H1 (cell line): ENCODE results near the gene CELSR3. TPM values are rescaled to one million over a fixed set of nuclear protein-coding genes. Genes with fewer than 3 reads are reported as not detected.

Experiments used
- CTCF ChIA-PET: fragments of 300-600 bp; sonication (Branson Sonifier 250); formaldehyde crosslinking; loops from one replicate; lab custom pipeline; 2021; ENCODE audit not compliant: partially characterized antibody; lab: Charles Lee
- POLR2A ChIA-PET: fragments of 300-600 bp; sonication (Branson Sonifier 250); formaldehyde crosslinking; loops from one replicate; lab custom pipeline; 2021; ENCODE audit warnings: inconsistent platforms; ENCODE audit not compliant: partially characterized antibody; lab: Charles Lee
- DNase-seq, 2 experiments: peaks; one replicate each; pipeline versions ENCODE4 v3.0.0 to v3.0.0-alpha.2; 2010 to 2022; ENCODE audit warnings: low spot score in 2 of 2, low read depth in 1 of 2, mixed read lengths in 1 of 2
- FAIRE-seq: peaks from 2 replicates; lab custom pipeline; 2011; peaks lifted over from hg19 to GRCh38; lab: Jason Lieb, UNC
- H2AFZ ChIP-seq: 2 replicates; pipeline ENCODE4 v1.8.1; 2012; ENCODE audit warnings: low read length, inconsistent platforms
- H2AK5ac ChIP-seq: 2 replicates; pipeline ENCODE4 v1.6.1; 2013; ENCODE audit warnings: low read depth, low read length
- H2BK120ac ChIP-seq: replicated peaks from 2 replicates; pipeline ENCODE3; 2013; ENCODE audit warnings: low read depth, low read length, inconsistent platforms
- H2BK12ac ChIP-seq: 2 replicates; pipeline ENCODE4 v1.6.1; 2013; ENCODE audit warnings: low read depth, low read length
- H2BK15ac ChIP-seq: 2 replicates; pipeline ENCODE4 v1.6.1; 2013; ENCODE audit warnings: low read length
- H2BK20ac ChIP-seq: 2 replicates; pipeline ENCODE4 v1.6.1; 2013; ENCODE audit warnings: low read length
- H2BK5ac ChIP-seq: 2 replicates; pipeline ENCODE4 v1.6.1; 2013; ENCODE audit warnings: low read depth, low read length
- H3K14ac ChIP-seq: 2 replicates; pipeline ENCODE4 v1.6.1; 2013; ENCODE audit warnings: inconsistent platforms; ENCODE audit not compliant: insufficient read length
- H3K18ac ChIP-seq: 2 replicates; pipeline ENCODE4 v1.6.1; 2013; ENCODE audit warnings: low read length; ENCODE audit errors: extremely low read depth
- H3K23ac ChIP-seq: 2 replicates; pipeline ENCODE4 v1.6.1; 2013; ENCODE audit warnings: inconsistent platforms; ENCODE audit not compliant: insufficient read length
- H3K23me2 ChIP-seq: 2 replicates; pipeline ENCODE4 v1.6.1; 2013; ENCODE audit warnings: low read depth, low read length
- H3K27ac ChIP-seq: 2 replicates; pipeline ENCODE4 v1.6.1; 2011; ENCODE audit warnings: low read depth, low read length, inconsistent platforms
- H3K27me3 ChIP-seq, 4 experiments: replicated peaks in 1 of 4; 1 replicate in 1 of 4; 2 replicates in 3 of 4; pipeline versions ENCODE4 v1.6.1 to v1.8.1; 2011 to 2013; ENCODE audit warnings: low read length in 3 of 4, mild to moderate bottlenecking in 3 of 4, inconsistent platforms in 2 of 4, mixed read lengths in 2 of 4, moderate library complexity in 1 of 4; ENCODE audit not compliant: control insufficient read depth in 3 of 4, insufficient read depth in 3 of 4; ENCODE audit errors: extremely low read depth in 1 of 4
- H3K36me3 ChIP-seq, 4 experiments: 2 replicates each; pipeline versions ENCODE4 v1.6.1 to v1.8.1; 2011 to 2013; ENCODE audit warnings: mild to moderate bottlenecking in 4 of 4, low read length in 3 of 4, moderate library complexity in 2 of 4, control low read depth in 1 of 4, inconsistent platforms in 1 of 4; ENCODE audit not compliant: insufficient read depth in 4 of 4, control insufficient read depth in 2 of 4
- H3K4ac ChIP-seq: replicated peaks from 2 replicates; pipeline ENCODE3; 2013; ENCODE audit warnings: low read length, low read depth, mixed read lengths, inconsistent platforms; ENCODE audit not compliant: insufficient read length
- H3K4me1 ChIP-seq, 4 experiments: replicated peaks in 1 of 4; 1 replicate in 1 of 4; 2 replicates in 3 of 4; pipeline versions ENCODE4 v1.6.1 to v1.8.1; 2011 to 2013; ENCODE audit warnings: low read length in 3 of 4, inconsistent platforms in 2 of 4, mixed read lengths in 1 of 4; ENCODE audit not compliant: insufficient read depth in 4 of 4, control insufficient read depth in 3 of 4
- H3K4me2 ChIP-seq, 2 experiments: 2 replicates each; pipeline versions ENCODE4 v1.6.1 to v1.8.1; 2011 to 2013; ENCODE audit warnings: low read depth in 2 of 2, low read length in 2 of 2, control low read depth in 1 of 2, inconsistent platforms in 1 of 2, mild to moderate bottlenecking in 1 of 2; ENCODE audit not compliant: insufficient read depth in 1 of 2
- H3K4me3 ChIP-seq, 4 experiments: fragments of 200-600, 300-600 bp in 1 of 4; sonication (generic), shearing (Covaris generic), sonication (Bioruptor Twin) in 1 of 4; 2 replicates each; pipeline versions ENCODE4 v1.5.1 to v1.8.1; 2011 to 2016; ENCODE audit warnings: low read length in 4 of 4, low read depth in 3 of 4, control low read depth in 2 of 4, inconsistent platforms in 2 of 4, mild to moderate bottlenecking in 2 of 4, mixed read lengths in 1 of 4, moderate library complexity in 1 of 4; ENCODE audit not compliant: insufficient read depth in 2 of 4; ENCODE audit errors: extremely low read depth in 1 of 4
- H3K56ac ChIP-seq: replicated peaks from 2 replicates; pipeline ENCODE3; 2013; ENCODE audit warnings: low read depth, mild to moderate bottlenecking, mixed read lengths, low read length, inconsistent platforms; ENCODE audit not compliant: insufficient read length
- H3K79me1 ChIP-seq: 2 replicates; pipeline ENCODE4 v1.6.1; 2013; ENCODE audit warnings: low read depth, low read length, control low read depth
- H3K79me2 ChIP-seq, 2 experiments: 2 replicates each; pipeline versions ENCODE4 v1.6.1 to v1.8.1; 2012 to 2013; ENCODE audit warnings: low read length in 2 of 2, mild to moderate bottlenecking in 2 of 2, inconsistent platforms in 1 of 2; ENCODE audit not compliant: insufficient read depth in 2 of 2, control insufficient read depth in 1 of 2
- H3K9ac ChIP-seq, 4 experiments: replicated peaks in 1 of 4; 1 replicate in 1 of 4; 2 replicates in 3 of 4; pipeline versions ENCODE4 v1.6.1 to v1.8.1; 2011 to 2013; ENCODE audit warnings: low read depth in 3 of 4, low read length in 3 of 4, control low read depth in 2 of 4, mild to moderate bottlenecking in 2 of 4, moderate library complexity in 2 of 4, inconsistent platforms in 1 of 4; ENCODE audit errors: extremely low read depth in 1 of 4
- H3K9me3 ChIP-seq, 2 experiments: 2 replicates each; pipeline versions ENCODE4 v1.6.1 to v1.8.1; 2012 to 2013; ENCODE audit warnings: mild to moderate bottlenecking in 2 of 2, moderate library complexity in 2 of 2, control low read depth in 1 of 2, inconsistent platforms in 1 of 2, low read depth in 1 of 2, low read length in 1 of 2, mixed read lengths in 1 of 2; ENCODE audit not compliant: insufficient read depth in 2 of 2
- H4K20me1 ChIP-seq, 2 experiments: replicated peaks in 1 of 2; 2 replicates each; pipeline versions ENCODE3 to v1.8.1; 2011 to 2013; ENCODE audit warnings: inconsistent platforms in 2 of 2, low read length in 2 of 2, mild to moderate bottlenecking in 1 of 2; ENCODE audit not compliant: insufficient read depth in 2 of 2, control insufficient read depth in 1 of 2
- H4K5ac ChIP-seq: 2 replicates; pipeline ENCODE4 v1.6.1; 2013; ENCODE audit warnings: low read length, low read depth, mixed read lengths, inconsistent platforms; ENCODE audit not compliant: insufficient read length
- H4K8ac ChIP-seq: 2 replicates; pipeline ENCODE4 v1.8.0; 2013; ENCODE audit warnings: mild to moderate bottlenecking, moderate library complexity, low read length, inconsistent platforms; ENCODE audit not compliant: insufficient read depth; ENCODE audit errors: extremely low read depth
- H4K91ac ChIP-seq: replicated peaks from 2 replicates; pipeline ENCODE3; 2013; ENCODE audit warnings: low read length, mixed read lengths, inconsistent platforms; ENCODE audit not compliant: insufficient read length
- BACH1 ChIP-seq: IDR thresholded peaks from 2 replicates; pipeline ENCODE4 v1.6.1; 2012; ENCODE audit warnings: low read length, improper control_type of control experiment
- CHD1 ChIP-seq: IDR thresholded peaks from 2 replicates; pipeline ENCODE4 v1.6.1; 2012; ENCODE audit warnings: low read depth, low read length, improper control_type of control experiment
- CTBP2 ChIP-seq: IDR thresholded peaks from 2 replicates; pipeline ENCODE4 v1.7.0; 2011; ENCODE audit warnings: borderline replicate concordance, mild to moderate bottlenecking, moderate library complexity, mixed read lengths, low read length; ENCODE audit not compliant: insufficient read depth, insufficient read length
- FOSL1 ChIP-seq: IDR thresholded peaks from 2 replicates; pipeline ENCODE4 v1.6.1; 2011; ENCODE audit warnings: mild to moderate bottlenecking, low read depth, low read length, moderate library complexity; ENCODE audit not compliant: insufficient read depth
- GABPA ChIP-seq: IDR thresholded peaks from 2 replicates; pipeline ENCODE4 v1.6.1; 2011; ENCODE audit warnings: mild to moderate bottlenecking, low read length, moderate library complexity, borderline replicate concordance; ENCODE audit not compliant: insufficient read depth
- HDAC6 ChIP-seq: IDR thresholded peaks from one replicate; pipeline ENCODE4 v1.7.1; 2012; ENCODE audit warnings: low read depth, mild to moderate bottlenecking, inconsistent platforms, low read length, moderate library complexity
- KDM5A ChIP-seq: fragments of 200-600 bp; IDR thresholded peaks from 2 replicates; pipeline ENCODE4 v1.7.1; 2012; ENCODE audit warnings: mild to moderate bottlenecking, low read length, inconsistent platforms, mixed read lengths
- MAX ChIP-seq: IDR thresholded peaks from 2 replicates; pipeline ENCODE4 v1.6.1; 2012; ENCODE audit warnings: inconsistent platforms
- PHF8 ChIP-seq: fragments of 200-600 bp; sonication (generic); conservative IDR thresholded peaks from 2 replicates; pipeline ENCODE4 v1.7.1; 2012; ENCODE audit warnings: low read depth, mild to moderate bottlenecking, inconsistent platforms, low read length, moderate library complexity
- POLR2A ChIP-seq, 2 experiments: IDR thresholded peaks; 1 replicate in 1 of 2; 2 replicates in 1 of 2; pipeline ENCODE4 v1.6.1; 2011; ENCODE audit warnings: low read depth in 2 of 2, low read length in 2 of 2, mild to moderate bottlenecking in 2 of 2; ENCODE audit errors: control extremely low read depth in 1 of 2
- POU5F1 ChIP-seq: IDR thresholded peaks from 2 replicates; pipeline ENCODE4 v1.6.1; 2011; ENCODE audit warnings: low read depth, mild to moderate bottlenecking, low read length, moderate library complexity
- SIX5 ChIP-seq: IDR thresholded peaks from 2 replicates; pipeline ENCODE4 v1.6.1; 2011; ENCODE audit warnings: mild to moderate bottlenecking, low read depth, low read length
- SP4 ChIP-seq: IDR thresholded peaks from 2 replicates; pipeline ENCODE4 v1.6.1; 2012; ENCODE audit warnings: low read length, inconsistent platforms
- TCF12 ChIP-seq: IDR thresholded peaks from 2 replicates; pipeline ENCODE4 v1.6.1; 2011; ENCODE audit warnings: low read depth, mild to moderate bottlenecking, low read length
- ZNF274 ChIP-seq: IDR thresholded peaks from 2 replicates; pipeline ENCODE4 v1.7.0; 2012; ENCODE audit warnings: low read length, borderline replicate concordance; ENCODE audit errors: extremely low read depth
- WGBS, 2 experiments: shearing (Covaris generic) in 1 of 2; methylation state at CpG; one replicate each; pipeline versions ENCODE4 v1.1.6 to v1.1.7; 2013 to 2015; ENCODE audit warnings: low lambda C conversion rate in 2 of 2, mixed read lengths in 2 of 2, inconsistent platforms in 1 of 2, low coverage in 1 of 2, missing lambda C conversion rate in 1 of 2; ENCODE audit not compliant: insufficient replicate concordance in 2 of 2, insufficient coverage in 1 of 2, insufficient read length in 1 of 2; ENCODE audit errors: extremely low coverage in 1 of 2, missing lambda C conversion rate in 1 of 2; 5-methylcytosine and 5-hydroxymethylcytosine counted together
- polyA plus RNA-seq, 7 experiments: library from polyadenylated mRNA; depleted of rRNA in 3 of 7; stranded (reverse) in 5 of 7; unstranded in 2 of 7; fragments of >200 nt in 5 of 7; fragments of 200-250 nt in 2 of 7; gene quantifications; 1 replicate in 5 of 7; 2 replicates in 1 of 7; 4 replicates in 1 of 7; pipeline versions ENCODE4 v1.2.1 to v1.2.3, GENCODE V29; 2011 to 2013; ENCODE audit warnings: missing spikeins in 2 of 7, mixed read lengths in 2 of 7
- total RNA-seq: library from RNA; stranded (reverse); fragmentation: NEBNext Ultra II Directional; extraction: Animal tissue kit (Norgen Biotek cat#: 25700); gene quantifications from 2 replicates; pipeline ENCODE4 v1.2.1, GENCODE V29; 2021

Gene CELSR3
- total and polyA plus RNA-seq, 2 of the 8 experiments (the other 6 are each of a cell fraction or from before 2014, with no cell fraction given): 11.6 to 29.5 TPM

GRCh38 chr3:48599077-48599501, 63.6 kb downstream of the CELSR3 start:
- H3K23me2 ChIP-seq: peaks cover 1% of the 10 kb centered on the region; the same call in 1 of the 2 replicates
- no peak overlapping the region for H4K8ac ChIP-seq
- H2BK20ac ChIP-seq: no peak overlapping the region
- no peak overlapping the region for H3K4me2 ChIP-seq
- peaks cover 3 to 18% (median 15%) of the 10 kb centered on the region in 4 experiments; a peak in 6 of 7 replicates for H3K4me1 ChIP-seq
- H3K23ac ChIP-seq: no peak overlapping the region
- no peak overlapping the region for H2AFZ ChIP-seq
- H3K18ac ChIP-seq: no peak overlapping the region
- no peak overlapping the region for H2BK120ac ChIP-seq
- no peak overlapping the region for H4K5ac ChIP-seq
- no peak for FAIRE-seq
- no peak overlapping the region for H3K4me3 ChIP-seq
- H3K9ac ChIP-seq: no peak overlapping the region
- no peak overlapping the region for H2BK12ac ChIP-seq
- no peak overlapping the region for H2BK5ac ChIP-seq
- no peak for TF ChIP-seq MAX
- no peak for TF ChIP-seq ZNF274
- no peak for TF ChIP-seq CHD1
- no peak for TF ChIP-seq SIX5
- no peak for TF ChIP-seq CTBP2
- TF ChIP-seq FOSL1: no peak
- no peak for TF ChIP-seq BACH1
- TF ChIP-seq PHF8: no peak
- TF ChIP-seq POU5F1: no peak
- no peak for TF ChIP-seq TCF12
- TF ChIP-seq HDAC6: no peak
- TF ChIP-seq SP4: no peak
- no peak for TF ChIP-seq KDM5A
- no peak for TF ChIP-seq GABPA
- TF ChIP-seq POLR2A (IDR thresholded peaks at IDR 0.05; ENCODE audit: control extremely low read depth in 1 of 2, low read depth in 2 of 2, low read length in 2 of 2): no peak
- H3K27ac ChIP-seq: no peak overlapping the region
- peaks cover 0 to 6% (median 0%) of the 10 kb centered on the region in 4 experiments; a peak in 3 of 7 replicates for H3K27me3 ChIP-seq
- peaks cover 36 to 53% (median 49%) of the 10 kb centered on the region in 4 experiments for H3K36me3 ChIP-seq
- no peak overlapping the region for H2BK15ac ChIP-seq
- H3K4ac ChIP-seq: no peak overlapping the region
- no peaks in the 10 kb centered on the region for H3K79me2 ChIP-seq
- H3K14ac ChIP-seq: no peak overlapping the region
- DNase-seq: no peak
- no peaks in the 10 kb centered on the region for H3K9me3 ChIP-seq
- peaks cover 2% of the 10 kb centered on the region; the same call in 1 of the 2 replicates for H3K79me1 ChIP-seq
- H4K91ac ChIP-seq: no peak overlapping the region
- peaks cover 4 to 39% of the 10 kb centered on the region in 2 experiments for H4K20me1 ChIP-seq
- CTCF ChIA-PET: interaction anchor here (1.2 kb wide), 1 partner anchor 163 kb away, joined by 3 read pairs; no protein-coding TSS in a partner anchor
- H2AK5ac ChIP-seq: no peak overlapping the region
- POLR2A ChIA-PET: interaction anchor here (0.6 to 5.1 kb wide), 9 partner anchors 11 to 154 kb away, joined by 3 to 23 read pairs (median 6); partner anchors contain the start of genes SLC26A6 and UQCRC1
- WGBS, 2 experiments: 92% methylated on average over 11 of the region's 11 CpGs; no CpG with 5 or more reads in 1 of the 2 experiments
- no peak overlapping the region for H3K56ac ChIP-seq
